ENCODE results near the gene CXCL6. TPM values are rescaled to one million over a fixed set of nuclear protein-coding genes. Genes with fewer than 3 reads are reported as not detected.

The CXCL6 gene
- polyA plus RNA-seq, 3 donors, result not detected

GRCh38 chr4:73798842-73799241, 37.6 kb upstream of the CXCL6 start:
- peaks cover 0 to 3% (median 2%) of the 10 kb centered on the region in 3 donors for H3K27me3 Mint-ChIP-seq (ENCODE audit: low read depth in 3 of 3)
- H3K9me3 ChIP-seq (replicated peaks in 1 of 2; ENCODE audit: control insufficient read depth in 1 of 2, insufficient read depth in 1 of 2, low read length in 2 of 2), result peaks cover 0 to 5% of the 10 kb centered on the region in 2 donors
- no peaks in the 10 kb centered on the region for H4K20me1 ChIP-seq (ENCODE audit: insufficient read depth, low read length)
- no peak overlapping the region for H3K27ac ChIP-seq (ENCODE audit: low read depth in 1 of 2, low read length in 2 of 2)
- no peak overlapping the region for H2AFZ ChIP-seq (ENCODE audit: insufficient read depth, low read depth, low read length, poor library complexity, severe bottlenecking)
- H3K36me3 ChIP-seq (replicated peaks in 1 of 2; ENCODE audit: control insufficient read depth in 1 of 2, insufficient read depth in 2 of 2, low read length in 2 of 2), result no peaks in the 10 kb centered on the region
- H3K79me2 ChIP-seq (ENCODE audit: insufficient read depth, low read length), result no peaks in the 10 kb centered on the region
- no peaks in the 10 kb centered on the region for H3K4me1 ChIP-seq (ENCODE audit: control insufficient read depth in 1 of 2, insufficient read depth in 2 of 2, low read length in 2 of 2)
- peaks cover 7 to 30% (median 16%) of the 10 kb centered on the region in 7 donors for H3K9me3 Mint-ChIP-seq
- no peak for DNase-seq
- no peak overlapping the region for H3K4me3 ChIP-seq (replicated peaks in 1 of 3; ENCODE audit: low read depth in 2 of 3, low read length in 3 of 3)
- H3K27ac Mint-ChIP-seq, result no peak overlapping the region
- no peak for TF ChIP-seq CTCF (IDR thresholded peaks at IDR 0.05)
- H3K9ac ChIP-seq (ENCODE audit: insufficient read depth, low read length, poor library complexity, severe bottlenecking), result no peak overlapping the region
- H3K27me3 ChIP-seq (ENCODE audit: control insufficient read depth in 2 of 2, insufficient read depth in 2 of 2, low read length in 2 of 2), result no peaks in the 10 kb centered on the region
- H3K4me3 Mint-ChIP-seq, result no peak overlapping the region
- intact Hi-C loops (cut with micrococcal nuclease), result no loop called here
- no peaks in the 10 kb centered on the region for H3K4me1 Mint-ChIP-seq
- no peak overlapping the region for H3K4me2 ChIP-seq (replicated peaks; ENCODE audit: extremely low read depth, low read length, poor library complexity, severe bottlenecking)
- no peaks in the 10 kb centered on the region for H3K36me3 Mint-ChIP-seq

GRCh38 chr4:73800206-73800605, 36.3 kb upstream of the CXCL6 start:
- Histone ChIP-seq H3K27me3 (ENCODE audit: control insufficient read depth in 2 of 2, insufficient read depth in 2 of 2, low read length in 2 of 2) (no peaks in the 10 kb centered on the region), H3K9me3 (replicated peaks in 1 of 2; ENCODE audit: control insufficient read depth in 1 of 2, insufficient read depth in 1 of 2, low read length in 2 of 2) (peaks cover 0 to 10% of the 10 kb centered on the region in 2 donors), H3K4me1 (ENCODE audit: control insufficient read depth in 1 of 2, insufficient read depth in 2 of 2, low read length in 2 of 2) (no peaks in the 10 kb centered on the region), H2AFZ (ENCODE audit: insufficient read depth, low read depth, low read length, poor library complexity, severe bottlenecking) (no peak overlapping the region), H3K36me3 (replicated peaks in 1 of 2; ENCODE audit: control insufficient read depth in 1 of 2, insufficient read depth in 2 of 2, low read length in 2 of 2) (no peaks in the 10 kb centered on the region), H3K27ac (ENCODE audit: low read depth in 1 of 2, low read length in 2 of 2) (no peak overlapping the region), H3K79me2 (ENCODE audit: insufficient read depth, low read length) (no peaks in the 10 kb centered on the region), H3K4me3 (replicated peaks in 1 of 3; ENCODE audit: low read depth in 2 of 3, low read length in 3 of 3) (no peak overlapping the region), H4K20me1 (ENCODE audit: insufficient read depth, low read length) (no peaks in the 10 kb centered on the region), H3K4me2 (replicated peaks; ENCODE audit: extremely low read depth, low read length, poor library complexity, severe bottlenecking) (no peak overlapping the region), H3K9ac (ENCODE audit: insufficient read depth, low read length, poor library complexity, severe bottlenecking) (no peak overlapping the region)
- intact Hi-C loops (cut with micrococcal nuclease), result no loop called here
- H3K9me3 Mint-ChIP-seq, result peaks cover 11 to 34% (median 22%) of the 10 kb centered on the region in 7 donors
- TF ChIP-seq CTCF (IDR thresholded peaks at IDR 0.05), result no peak
- H3K27ac Mint-ChIP-seq, result no peak overlapping the region
- no CpG with 5 or more reads among the region's 2 CpGs for WGBS (ENCODE audit: insufficient coverage)
- H3K27me3 Mint-ChIP-seq (ENCODE audit: low read depth in 3 of 3), result peaks cover 0 to 3% (median 0%) of the 10 kb centered on the region in 3 donors
- DNase-seq, result no peak
- H3K36me3 Mint-ChIP-seq, result no peaks in the 10 kb centered on the region
- H3K4me1 Mint-ChIP-seq, result no peaks in the 10 kb centered on the region
- no peak overlapping the region for H3K4me3 Mint-ChIP-seq
